OCI-LY3 (cell line): ENCODE results near the gene COTL1.

Experiments
- H2AFZ ChIP-seq: fragments of 200-600, 300-600 bp; shearing (Covaris generic); 2 replicates; pipeline ENCODE4 v1.6.0; 2014; ENCODE audit warnings: antibody characterized with exemption, low read depth, low read length
- H3K27ac ChIP-seq: fragments of 200-600, 300-600 bp; sonication (generic); 2 replicates; pipeline ENCODE4 v1.5.1; 2014; ENCODE audit warnings: mild to moderate bottlenecking, low read length, moderate library complexity, mixed read lengths
- H3K27me3 ChIP-seq: fragments of 200-600, 300-600 bp; sonication (generic); 2 replicates; pipeline ENCODE4 v1.6.1; 2014; ENCODE audit warnings: low read depth, low read length, mixed read lengths
- H3K36me3 ChIP-seq: fragments of 200-600, 300-600 bp; sonication (generic); replicated peaks from 2 replicates; pipeline ENCODE3; 2014; ENCODE audit warnings: low read depth, low read length, mixed read lengths
- H3K4me1 ChIP-seq: fragments of 300-600, 200-600 bp; sonication (generic); 2 replicates; pipeline ENCODE4 v1.6.1; 2014; ENCODE audit warnings: low read length, mixed read lengths
- H3K4me2 ChIP-seq: fragments of 200-600, 300-600 bp; sonication (generic); 2 replicates; pipeline ENCODE4 v1.6.1; 2014; ENCODE audit warnings: low read length, mixed read lengths
- H3K4me3 ChIP-seq: fragments of 300-600, 200-600 bp; sonication (generic); 2 replicates; pipeline ENCODE4 v1.5.1; 2014; ENCODE audit warnings: antibody characterized with exemption, mild to moderate bottlenecking, low read length, moderate library complexity
- H3K79me2 ChIP-seq: fragments of 300-600, 200-600 bp; shearing (Covaris generic); 2 replicates; pipeline ENCODE4 v1.6.1; 2014; ENCODE audit warnings: mild to moderate bottlenecking, low read length, mixed read lengths
- H3K9ac ChIP-seq: fragments of 300-600, 200-600 bp; shearing (Covaris generic); 2 replicates; pipeline ENCODE4 v1.6.0; 2014; ENCODE audit warnings: mild to moderate bottlenecking, low read length, moderate library complexity
- H3K9me3 ChIP-seq: fragments of 200-600, 300-600 bp; shearing (Covaris generic); 2 replicates; pipeline ENCODE4 v1.6.1; 2014; ENCODE audit warnings: low read length, mixed read lengths; ENCODE audit not compliant: insufficient read depth
- H4K20me1 ChIP-seq: fragments of 200-600, 300-600 bp; sonication (generic); 2 replicates; pipeline ENCODE4 v1.6.1; 2016; ENCODE audit warnings: low read length, mixed read lengths; ENCODE audit not compliant: insufficient read depth
- EZH2phosphoT487 ChIP-seq: fragments of 200-600 bp; shearing (Covaris generic); IDR thresholded peaks from 2 replicates; pipeline ENCODE4 v1.6.1; 2018; ENCODE audit warnings: antibody characterized with exemption, mixed run types, low read depth
- TF ChIP-seq, protein P1 (sequence below): fragments of 200-600, 300-600 bp; sonication (generic); IDR thresholded peaks from 2 replicates; pipeline ENCODE4 v1.5.1; 2014; ENCODE audit warnings: antibody characterized with exemption, low read length, low read depth

COTL1 gene

DNA sequence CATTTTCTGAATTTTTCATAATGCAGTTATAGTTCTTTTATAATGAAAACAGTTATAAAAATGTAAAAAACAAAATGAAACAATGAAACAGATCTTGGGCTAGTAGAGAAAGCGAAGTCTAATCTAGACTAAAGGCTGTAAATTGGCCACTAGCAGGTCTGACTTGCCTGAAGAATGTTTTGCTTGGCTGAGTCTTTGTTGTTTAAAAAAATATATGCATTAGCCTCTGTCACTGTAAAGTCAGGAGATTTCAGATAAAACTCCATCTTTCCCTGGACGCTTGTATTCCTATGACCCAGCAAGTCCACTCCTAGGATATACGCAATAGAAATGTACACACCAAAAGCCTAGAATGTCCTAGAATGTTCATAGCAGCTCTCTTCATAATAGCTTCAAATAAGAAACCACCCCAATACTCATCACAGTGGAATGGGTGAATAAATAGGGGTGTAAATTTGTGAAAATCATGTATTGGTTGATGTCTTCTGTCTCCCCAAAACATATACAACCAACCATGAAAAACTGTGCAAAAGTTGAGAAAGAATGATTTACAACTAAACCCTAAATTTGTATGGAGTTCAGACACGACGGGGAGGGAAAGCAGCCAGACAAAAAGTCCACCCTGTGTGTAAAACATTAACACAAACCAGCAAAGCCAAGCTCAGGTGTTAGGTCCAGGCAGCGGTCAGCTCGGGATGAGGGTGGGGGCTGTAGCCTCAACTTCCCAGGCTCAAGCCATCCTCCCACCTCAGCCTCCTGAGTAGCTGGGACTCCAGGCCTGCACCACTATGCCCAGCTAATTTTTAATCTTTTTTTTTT, 75.7 kb downstream of the COTL1 start:
- Histone ChIP-seq H2AFZ (no peak overlapping the region), H3K9me3 (no peaks in the 10 kb centered on the region), H3K27ac (no peak overlapping the region), H4K20me1 (no peaks in the 10 kb centered on the region), H3K4me2 (no peak overlapping the region), H3K27me3 (0 out of 2 replicates have a peak, but pooled peaks cover 5% of the 10 kb centered on the region), H3K4me1 (no peaks in the 10 kb centered on the region), H3K36me3 (no peaks in the 10 kb centered on the region), H3K79me2 (no peaks in the 10 kb centered on the region), H3K4me3 (no peak overlapping the region), H3K9ac (no peak overlapping the region)
- TF ChIP-seq, protein P1, sequence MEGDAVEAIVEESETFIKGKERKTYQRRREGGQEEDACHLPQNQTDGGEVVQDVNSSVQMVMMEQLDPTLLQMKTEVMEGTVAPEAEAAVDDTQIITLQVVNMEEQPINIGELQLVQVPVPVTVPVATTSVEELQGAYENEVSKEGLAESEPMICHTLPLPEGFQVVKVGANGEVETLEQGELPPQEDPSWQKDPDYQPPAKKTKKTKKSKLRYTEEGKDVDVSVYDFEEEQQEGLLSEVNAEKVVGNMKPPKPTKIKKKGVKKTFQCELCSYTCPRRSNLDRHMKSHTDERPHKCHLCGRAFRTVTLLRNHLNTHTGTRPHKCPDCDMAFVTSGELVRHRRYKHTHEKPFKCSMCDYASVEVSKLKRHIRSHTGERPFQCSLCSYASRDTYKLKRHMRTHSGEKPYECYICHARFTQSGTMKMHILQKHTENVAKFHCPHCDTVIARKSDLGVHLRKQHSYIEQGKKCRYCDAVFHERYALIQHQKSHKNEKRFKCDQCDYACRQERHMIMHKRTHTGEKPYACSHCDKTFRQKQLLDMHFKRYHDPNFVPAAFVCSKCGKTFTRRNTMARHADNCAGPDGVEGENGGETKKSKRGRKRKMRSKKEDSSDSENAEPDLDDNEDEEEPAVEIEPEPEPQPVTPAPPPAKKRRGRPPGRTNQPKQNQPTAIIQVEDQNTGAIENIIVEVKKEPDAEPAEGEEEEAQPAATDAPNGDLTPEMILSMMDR, result no peak

GRCh38 chr16:84540194-84540593, 77.7 kb downstream of the COTL1 start:
- H3K4me3 ChIP-seq, result no peak overlapping the region
- H3K4me1 ChIP-seq, result no peaks in the 10 kb centered on the region
- H3K4me2 ChIP-seq, result no peak overlapping the region
- TF ChIP-seq, protein P1, result no peak
- TF ChIP-seq EZH2phosphoT487, result no peak
- H3K9ac ChIP-seq, result no peak overlapping the region
- no peak overlapping the region for H3K27ac ChIP-seq
- H3K36me3 ChIP-seq, result no peaks in the 10 kb centered on the region
- H3K9me3 ChIP-seq, result no peaks in the 10 kb centered on the region
- H4K20me1 ChIP-seq, result no peaks in the 10 kb centered on the region
- H3K79me2 ChIP-seq, result no peaks in the 10 kb centered on the region
- no peak overlapping the region for H2AFZ ChIP-seq
- no peaks in the 10 kb centered on the region; the same call in 1 of the 2 replicates for H3K27me3 ChIP-seq

DNA sequence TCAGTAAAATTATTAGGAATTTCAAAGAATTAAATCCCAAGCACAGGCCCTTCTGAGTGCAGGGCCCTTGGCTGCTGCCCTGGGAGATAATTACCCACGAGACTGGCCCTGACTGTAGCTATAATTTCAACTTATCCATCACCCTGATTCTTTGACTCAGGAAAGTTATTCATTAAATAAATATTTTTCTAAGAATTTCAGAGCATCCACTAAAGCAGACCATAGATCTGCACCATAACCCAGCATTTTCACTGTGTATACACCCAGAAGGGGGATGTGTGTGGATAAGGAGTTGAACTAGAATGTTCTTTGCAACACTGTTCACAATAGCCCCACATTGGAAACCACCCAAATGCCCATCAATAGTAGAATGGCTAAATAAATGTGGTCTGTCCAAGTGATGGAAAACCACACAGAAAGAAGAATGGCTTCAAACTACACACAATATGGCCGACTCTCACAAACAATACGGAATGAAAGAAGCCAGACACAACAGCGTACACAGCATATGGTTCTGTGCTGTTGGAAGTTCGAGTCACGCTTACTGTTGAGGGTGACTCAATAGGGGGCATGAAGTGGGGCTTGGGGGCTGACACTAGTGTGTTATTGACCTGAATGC, 79.5 kb downstream of the COTL1 start:
- no peak overlapping the region for H3K4me2 ChIP-seq

More for the DNA sequence above, 79.5 kb downstream of the COTL1 start:
- Histone ChIP-seq H3K79me2 (no peaks in the 10 kb centered on the region), H3K27me3 (peaks cover 11% of the 10 kb centered on the region; the same call in 1 of the 2 replicates), H3K36me3 (no peaks in the 10 kb centered on the region), H3K4me3 (no peak overlapping the region), H3K4me1 (no peaks in the 10 kb centered on the region), H2AFZ (no peak overlapping the region), H3K9ac (no peak overlapping the region), H3K27ac (no peak overlapping the region), H3K9me3 (no peaks in the 10 kb centered on the region), H4K20me1 (no peaks in the 10 kb centered on the region)
- TF ChIP-seq EZH2phosphoT487, result no peak
- TF ChIP-seq, protein P1, result no peak
